Inferior parietal cortex (tissue), 1 donor: ENCODE data around the gene GEMIN5.
A peak's percentile ranks its signal among the peaks of the same experiment; 100 is the strongest.
"Not testable (repeated sequence)": the region's sequence is repeated elsewhere in the genome, so short reads cannot be mapped to it uniquely, and the experiment has no call there.

ENCODE experiments used
- DNase-seq: peaks from one replicate; pipeline ENCODE4 v3.0.0-alpha.2; 2016; ENCODE audit errors: extremely low spot score

GEMIN5 gene

GRCh38 chr5:154937718-154938466 is at the start of gene GEMIN5:
Gene GEMIN5 (minus strand): TSS chr5:154938211. CDS start chr5:154938133, 78 bp downstream.
- peak; percentile 82 for DNase-seq

GRCh38 chr5:154986151-154986550 is 48.1 kb upstream of the GEMIN5 start:
- DNase-seq: no peak

DNA sequence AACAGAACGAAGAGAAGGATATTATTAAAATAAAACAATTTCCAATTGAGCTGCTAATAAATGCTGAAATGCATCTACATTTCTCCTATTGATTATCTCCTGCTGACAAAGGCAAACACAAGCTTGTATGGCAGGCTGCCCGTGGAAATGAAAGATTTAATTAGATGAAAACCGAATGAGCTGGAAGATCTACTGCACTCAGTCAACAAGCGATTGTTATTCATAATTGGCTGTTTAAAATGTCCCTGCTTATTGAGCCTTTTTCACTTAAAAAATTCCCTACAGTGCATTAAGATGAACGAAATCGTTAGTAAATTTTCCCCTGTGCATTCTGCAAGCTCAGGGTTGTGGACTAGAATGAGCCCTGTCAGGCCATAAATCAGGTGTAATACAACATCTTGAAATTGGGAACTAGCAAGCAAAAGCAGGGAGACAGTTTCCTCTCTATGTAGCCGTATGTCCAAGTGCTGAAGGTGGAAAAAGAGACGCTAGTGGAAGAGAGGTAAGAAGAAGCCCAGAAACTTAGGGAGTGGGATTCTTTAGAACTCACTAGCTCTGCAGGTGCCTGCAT is 47.0 kb upstream of the GEMIN5 start:
- no peak for DNase-seq

DNA sequence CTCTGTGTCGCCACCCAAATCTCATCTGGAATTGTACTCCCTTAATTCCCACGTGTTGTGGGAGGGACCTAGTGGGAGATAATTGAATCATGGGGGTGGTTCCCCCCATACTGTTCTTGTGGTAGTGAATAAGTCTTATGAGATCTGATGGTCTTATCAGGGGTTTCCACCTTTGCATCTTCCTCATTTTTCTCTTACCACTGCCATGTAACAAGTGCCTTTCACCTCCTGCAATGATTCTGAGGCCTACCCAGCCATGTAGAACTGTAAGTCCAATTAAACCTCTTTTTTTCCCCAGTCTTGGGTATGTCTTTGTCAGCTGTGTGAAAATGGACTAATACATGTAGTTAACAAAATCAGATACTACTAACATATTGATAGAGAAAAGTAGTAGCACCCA is 40.3 kb upstream of the GEMIN5 start:
- not testable (repeated sequence) for DNase-seq

GRCh38 chr5:154977409-154977808 is 39.4 kb upstream of the GEMIN5 start:
- no peak for DNase-seq

- DNase-seq: not testable (repeated sequence)
These were observed 38.1 kb upstream of the GEMIN5 start for GRCh38 chr5:154976082-154976481.

DNA sequence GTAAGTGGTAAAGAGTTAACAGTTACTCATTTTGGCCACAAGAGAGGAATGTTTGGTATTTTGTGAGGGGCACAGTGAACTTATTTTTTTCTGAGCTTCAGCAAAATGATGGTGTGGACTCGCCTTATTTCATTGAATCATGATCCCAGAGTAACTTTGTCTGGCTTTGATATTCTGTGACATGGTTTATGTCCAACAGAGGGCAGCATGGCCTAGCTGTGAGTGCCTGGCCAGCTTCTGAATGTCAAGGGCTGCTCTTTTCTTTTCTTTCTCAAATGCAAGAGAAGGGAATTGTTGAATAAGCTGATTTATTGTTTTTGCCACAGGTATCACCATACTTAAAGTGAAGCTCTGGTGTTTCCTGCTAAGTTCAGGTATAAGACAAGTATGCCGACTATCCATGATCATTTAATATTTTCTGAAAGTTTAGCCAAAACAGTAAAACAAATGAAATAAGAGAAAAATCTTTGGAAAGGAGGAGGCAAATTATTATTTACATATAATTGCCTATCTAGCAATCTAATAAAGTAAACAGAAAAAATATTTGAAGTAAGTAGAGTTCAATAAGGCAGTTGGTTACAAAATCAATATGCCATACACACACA is 34.6 kb upstream of the GEMIN5 start:
- DNase-seq: peak; percentile 72

DNA sequence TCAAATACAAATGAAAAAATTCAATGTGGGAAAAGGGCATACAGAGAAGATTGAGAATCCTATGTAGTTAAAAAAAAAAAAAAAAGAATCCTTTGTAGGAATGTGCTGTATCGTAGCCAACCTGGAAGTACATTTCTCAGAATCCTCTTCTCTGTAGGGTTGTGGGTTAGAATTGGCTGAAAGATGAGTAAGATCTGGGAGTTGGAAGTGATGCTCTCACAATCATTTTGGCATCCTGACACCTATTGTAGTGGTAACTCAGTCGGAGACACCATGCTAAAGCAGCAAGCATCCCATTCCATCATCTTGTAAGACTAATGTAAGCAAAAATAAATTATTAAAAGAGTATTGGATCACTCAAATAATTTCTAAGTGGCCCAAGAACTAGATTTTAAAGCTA is 33.5 kb upstream of the GEMIN5 start:
- DNase-seq: no peak

DNA sequence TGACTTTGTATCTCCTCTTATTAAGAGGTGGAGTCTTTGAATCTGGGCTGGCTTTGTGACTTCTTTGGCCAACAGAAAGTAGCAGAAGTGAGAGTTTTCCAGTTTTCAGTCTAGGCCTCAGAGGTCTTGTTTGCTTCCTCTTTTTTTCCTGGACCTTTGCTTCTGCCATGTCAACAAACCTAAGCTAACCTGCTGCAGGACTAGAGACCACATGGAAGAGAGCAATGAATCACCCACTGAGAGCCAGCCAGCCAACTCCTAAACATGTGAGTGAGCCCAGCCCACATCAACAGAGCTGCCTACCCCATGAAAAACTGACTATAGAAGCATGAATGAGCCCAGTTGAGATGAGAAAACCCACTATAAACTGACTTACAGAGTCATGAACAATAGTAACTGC is 32.7 kb upstream of the GEMIN5 start:
- DNase-seq: no peak

- no peak for DNase-seq
These were observed 30.9 kb upstream of the GEMIN5 start for GRCh38 chr5:154968953-154969352.

- DNase-seq: peak; percentile 43
These were observed 29.5 kb upstream of the GEMIN5 start for GRCh38 chr5:154967421-154968024.

DNA sequence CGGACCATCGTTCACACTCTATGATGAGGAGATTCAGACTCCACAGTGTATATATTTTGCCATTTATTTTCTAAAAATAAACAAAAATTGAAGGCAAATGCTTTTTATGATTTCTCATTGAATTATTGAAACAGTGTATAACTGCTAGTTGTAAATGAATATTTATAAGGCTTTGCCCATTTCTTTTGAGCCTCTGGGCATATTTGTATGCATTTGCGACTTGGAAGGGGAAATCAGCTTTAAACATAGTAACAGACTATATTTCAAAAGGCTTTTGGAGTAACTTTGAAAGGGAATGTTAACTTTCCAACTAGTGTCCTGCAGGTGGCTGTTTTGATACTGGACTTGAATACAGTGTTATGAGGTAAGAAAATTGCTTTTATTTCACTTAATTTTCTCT is 28.9 kb upstream of the GEMIN5 start:
- no peak for DNase-seq

DNA sequence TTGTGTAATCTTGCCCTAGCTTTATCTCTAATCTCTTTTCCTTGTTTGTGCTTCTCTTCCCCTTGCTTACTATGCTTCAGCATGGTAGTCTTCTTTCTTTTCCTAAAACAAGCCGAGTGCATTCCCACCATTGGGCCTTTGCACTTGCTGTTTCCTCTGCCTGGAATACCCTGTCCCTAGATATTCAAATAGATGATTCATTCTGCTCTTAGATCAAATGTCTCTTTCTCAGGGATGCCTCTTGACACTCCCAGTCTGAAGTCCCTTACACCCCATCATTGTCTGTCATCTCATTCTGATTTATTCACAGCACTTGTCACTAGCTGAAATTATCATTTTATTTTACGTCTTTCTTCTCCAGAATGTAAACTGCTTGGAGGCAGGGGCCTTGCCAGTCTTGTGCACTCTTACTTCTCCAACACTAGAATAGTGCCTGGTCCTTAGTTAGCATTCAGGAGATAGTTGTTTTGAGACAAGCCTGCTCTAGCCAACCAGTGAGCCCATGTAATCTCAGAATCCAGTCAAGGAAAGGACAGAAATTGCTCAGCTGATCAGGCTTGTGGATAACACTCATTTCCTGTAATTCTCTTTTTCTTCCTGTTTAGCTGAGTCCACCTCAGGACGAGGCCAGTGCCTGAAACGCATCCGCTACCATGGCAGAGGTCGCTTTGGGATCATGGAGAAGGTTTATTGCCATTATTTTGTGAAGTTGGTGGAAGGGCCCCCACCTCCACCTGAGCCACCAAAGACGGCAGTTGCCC is 28.2 kb upstream of the GEMIN5 start:
- no peak for DNase-seq

GRCh38 chr5:154962494-154962893 is 24.5 kb upstream of the GEMIN5 start:
- DNase-seq: no peak

DNA sequence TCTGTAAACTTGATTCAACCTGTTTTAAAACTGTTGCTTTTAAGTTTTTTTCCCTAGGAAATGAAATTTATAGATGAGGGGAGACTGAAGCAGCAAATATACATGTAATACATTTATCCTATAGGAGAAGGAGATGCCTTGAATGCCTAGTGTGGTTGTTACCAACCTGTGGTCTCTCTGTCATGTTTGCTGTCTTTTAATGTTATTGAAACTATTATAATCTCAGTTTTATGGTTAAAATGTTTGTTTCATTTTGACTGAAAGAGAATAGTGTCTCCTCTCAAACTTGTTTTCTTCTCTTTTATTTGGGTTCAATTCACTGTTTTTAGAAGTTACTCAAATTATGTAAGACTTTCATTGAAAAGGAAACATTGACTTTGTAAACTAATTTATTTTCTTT is 18.7 kb upstream of the GEMIN5 start:
- no peak for DNase-seq

DNA sequence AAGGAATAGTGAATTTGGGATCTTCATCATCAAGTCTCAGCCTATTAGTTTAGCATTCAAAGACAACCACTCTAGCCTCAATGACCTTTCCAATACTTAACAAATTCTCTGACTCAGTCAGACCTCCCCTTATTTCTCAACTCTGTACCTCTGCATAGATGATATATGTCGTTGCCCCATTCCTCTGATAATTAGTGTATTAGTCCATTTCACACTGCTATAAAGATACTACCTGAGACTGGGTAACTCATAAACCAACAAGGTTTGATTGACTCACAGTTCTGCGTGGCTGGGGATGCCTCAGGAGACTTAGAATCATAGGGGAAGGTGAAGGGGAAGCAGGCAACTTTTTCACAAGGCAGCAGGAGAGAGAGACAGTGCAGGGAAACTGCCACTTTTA is 11.8 kb upstream of the GEMIN5 start:
- DNase-seq: no peak

- no peak for DNase-seq
These were observed 10.3 kb upstream of the GEMIN5 start for GRCh38 chr5:154948313-154948712.

DNA sequence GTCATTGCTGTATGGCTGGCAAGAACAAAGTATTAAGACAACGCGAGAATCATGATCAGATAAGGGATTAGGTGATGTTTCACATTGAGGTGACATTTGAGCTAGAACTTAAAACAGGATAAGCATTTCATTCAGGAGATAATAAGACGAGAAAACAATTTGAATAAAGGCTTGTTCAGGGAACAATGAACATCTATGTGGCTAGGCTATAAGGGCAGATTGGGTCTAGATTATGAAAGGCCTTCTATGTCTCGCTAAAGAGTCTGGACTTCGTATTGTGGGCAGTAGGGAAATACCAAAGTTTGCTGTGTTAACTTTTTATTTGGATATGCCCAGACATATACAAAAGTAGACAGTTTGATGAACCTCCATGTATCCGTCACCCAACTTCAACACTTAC is 9.8 kb upstream of the GEMIN5 start:
- no peak for DNase-seq

DNA sequence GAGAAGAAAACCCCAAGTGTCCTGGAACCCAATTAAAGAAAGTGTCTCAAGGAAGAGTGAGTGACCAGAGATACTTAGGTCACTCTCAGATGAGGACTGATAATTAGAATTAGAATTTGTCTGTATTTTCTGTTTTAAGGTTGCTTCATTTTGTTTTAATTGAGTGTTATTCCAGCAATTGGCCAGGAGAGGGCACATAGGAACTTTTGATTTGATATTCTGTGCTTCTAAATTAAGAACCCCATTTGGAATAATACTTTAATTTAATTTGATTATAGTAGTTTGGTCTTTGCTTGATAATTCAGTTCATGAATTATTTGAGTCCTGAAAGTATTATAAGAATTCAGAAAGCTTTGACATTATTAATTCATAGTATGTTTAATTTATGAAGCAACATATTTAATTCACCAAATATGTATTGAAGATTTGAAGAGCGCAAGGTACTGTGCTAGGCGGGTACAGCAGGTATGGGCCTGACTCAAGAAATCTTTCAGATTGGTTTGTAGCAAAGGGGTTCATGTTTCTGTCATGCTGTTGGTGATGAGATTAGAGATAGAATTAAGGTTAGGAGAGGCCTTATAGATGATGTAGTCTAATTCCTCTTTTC is 7.8 kb upstream of the GEMIN5 start:
- peak; percentile 64 for DNase-seq

- no peak for DNase-seq
These were observed 6.7 kb upstream of the GEMIN5 start for GRCh38 chr5:154944716-154945115.

- DNase-seq: no peak
These were observed 5.5 kb upstream of the GEMIN5 start for GRCh38 chr5:154943527-154943926.
